ENCODE measurements around the gene SPATS2L. TPM values are rescaled to one million over a fixed set of nuclear protein-coding genes. Genes with fewer than 3 reads are reported as not detected.

SPATS2L gene
- total and polyA plus RNA-seq, 2 of the 13 experiments (the other 11 are each of a cell fraction or from before 2014, with no cell fraction given), result 154 to 212 TPM

DNA sequence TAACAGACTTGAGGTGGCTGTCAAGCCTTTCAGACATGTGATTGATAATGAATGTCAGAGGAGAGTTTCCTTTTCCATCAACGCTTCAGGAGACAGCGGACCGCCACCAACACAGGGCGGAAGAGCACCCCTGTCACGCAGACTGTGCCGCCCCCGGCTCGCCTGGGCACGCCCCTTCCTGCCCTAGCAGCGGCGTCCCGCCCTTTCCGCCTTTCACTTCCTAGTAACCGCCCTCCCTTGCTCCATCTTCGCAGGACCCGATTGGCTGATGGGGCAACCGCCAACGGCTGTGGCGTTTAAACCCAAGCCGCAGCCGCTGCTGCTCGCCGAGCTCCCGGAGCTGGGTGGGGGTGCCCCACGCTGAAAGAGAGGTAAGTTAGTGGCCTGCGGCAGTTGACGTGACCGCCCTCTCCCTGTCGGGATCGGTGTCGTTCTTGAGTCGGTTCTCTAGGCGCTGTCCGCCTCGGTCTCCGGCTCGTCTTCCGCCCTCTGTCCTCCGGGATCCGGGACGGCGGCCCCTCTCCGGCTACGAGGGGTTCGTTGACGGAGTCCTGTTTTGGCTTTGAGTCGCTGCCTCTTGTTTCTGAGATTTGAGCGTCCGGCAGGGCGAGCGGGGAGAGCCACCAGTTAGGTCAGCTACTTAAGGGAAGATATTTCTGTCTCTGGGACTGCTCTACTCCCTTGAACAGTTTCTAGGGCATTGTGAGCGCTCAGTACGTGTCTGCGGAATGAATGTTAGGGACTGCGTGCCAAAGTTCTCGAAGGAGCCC lies 219.6 kb downstream of the SPATS2L start, which contains the start of gene SGO2 (continued):
- TF ChIP-seq TP53 (CRISPR knock-in tag; conservative IDR thresholded peaks at IDR 0.05) (0 out of 2 replicates have a peak, but pooled peaks have one; percentile 43), ZFP90 (CRISPR knock-in tag; IDR thresholded peaks at IDR 0.05; ENCODE audit: borderline replicate concordance) (peak; percentile 69), KLF16 (CRISPR knock-in tag; IDR thresholded peaks at IDR 0.05) (peak; percentile 46 to 99; a peak in 2 of 4 replicates), TFDP2 (CRISPR knock-in tag; IDR thresholded peaks at IDR 0.05) (peak; percentile 100), ZNF563 (CRISPR knock-in tag; IDR thresholded peaks at IDR 0.05) (no peak), MTF1 (CRISPR knock-in tag; IDR thresholded peaks at IDR 0.05) (no peak), ZNF777 (CRISPR knock-in tag; IDR thresholded peaks at IDR 0.05) (peak; percentile 55; the same call in 1 of the 2 replicates), TSC22D2 (CRISPR knock-in tag; IDR thresholded peaks at IDR 0.05; ENCODE audit: borderline replicate concordance) (no peak), UBTF (CRISPR knock-in tag; IDR thresholded peaks at IDR 0.05) (peak; percentile 85), ZNF75D (CRISPR knock-in tag; IDR thresholded peaks at IDR 0.05; ENCODE audit: borderline replicate concordance) (no peak), SIN3B (IDR thresholded peaks at IDR 0.05; ENCODE audit: low read length) (peak; percentile 95), FOXA1 (IDR thresholded peaks at IDR 0.05) (no peak), FOXA1 (CRISPR knock-in tag; IDR thresholded peaks at IDR 0.05) (no peak; the same call in 1 of the 2 replicates), ZNF101 (CRISPR knock-in tag; IDR thresholded peaks at IDR 0.05; ENCODE audit: borderline replicate concordance, low read depth) (no peak), NFYB (CRISPR knock-in tag; IDR thresholded peaks at IDR 0.05) (peak; percentile 91), SRSF4 (IDR thresholded peaks at IDR 0.05; ENCODE audit: low read depth, low read length, poor library complexity, severe bottlenecking) (no peak), ZNF660 (CRISPR knock-in tag; IDR thresholded peaks at IDR 0.05; ENCODE audit: borderline replicate concordance, low read depth) (no peak), HMGA1 (CRISPR knock-in tag; conservative IDR thresholded peaks at IDR 0.05) (no peak), MLLT10 (CRISPR knock-in tag; IDR thresholded peaks at IDR 0.05) (no peak), NPAS2 (CRISPR knock-in tag; IDR thresholded peaks at IDR 0.05; ENCODE audit: borderline replicate concordance) (no peak), JUN (CRISPR knock-in tag; IDR thresholded peaks at IDR 0.05) (peak; percentile 73), ESRRA (CRISPR knock-in tag; IDR thresholded peaks at IDR 0.05; ENCODE audit: low read depth) (peak; percentile 53; the same call in 1 of the 2 replicates)
- TF ChIP-seq, protein P1, sequence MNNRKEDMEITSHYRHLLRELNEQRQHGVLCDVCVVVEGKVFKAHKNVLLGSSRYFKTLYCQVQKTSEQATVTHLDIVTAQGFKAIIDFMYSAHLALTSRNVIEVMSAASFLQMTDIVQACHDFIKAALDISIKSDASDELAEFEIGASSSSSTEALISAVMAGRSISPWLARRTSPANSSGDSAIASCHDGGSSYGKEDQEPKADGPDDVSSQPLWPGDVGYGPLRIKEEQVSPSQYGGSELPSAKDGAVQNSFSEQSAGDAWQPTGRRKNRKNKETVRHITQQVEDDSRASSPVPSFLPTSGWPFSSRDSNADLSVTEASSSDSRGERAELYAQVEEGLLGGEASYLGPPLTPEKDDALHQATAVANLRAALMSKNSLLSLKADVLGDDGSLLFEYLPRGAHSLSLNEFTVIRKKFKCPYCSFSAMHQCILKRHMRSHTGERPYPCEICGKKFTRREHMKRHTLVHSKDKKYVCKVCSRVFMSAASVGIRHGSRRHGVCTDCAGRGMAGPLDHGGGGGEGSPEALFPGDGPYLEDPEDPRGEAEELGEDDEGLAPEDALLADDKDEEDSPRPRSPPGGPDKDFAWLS (CRISPR knock-in tag; IDR thresholded peaks at IDR 0.05; ENCODE audit: borderline replicate concordance), result peak; percentile 4; the same call in 1 of the 2 replicates
- TF ChIP-seq, protein P2, sequence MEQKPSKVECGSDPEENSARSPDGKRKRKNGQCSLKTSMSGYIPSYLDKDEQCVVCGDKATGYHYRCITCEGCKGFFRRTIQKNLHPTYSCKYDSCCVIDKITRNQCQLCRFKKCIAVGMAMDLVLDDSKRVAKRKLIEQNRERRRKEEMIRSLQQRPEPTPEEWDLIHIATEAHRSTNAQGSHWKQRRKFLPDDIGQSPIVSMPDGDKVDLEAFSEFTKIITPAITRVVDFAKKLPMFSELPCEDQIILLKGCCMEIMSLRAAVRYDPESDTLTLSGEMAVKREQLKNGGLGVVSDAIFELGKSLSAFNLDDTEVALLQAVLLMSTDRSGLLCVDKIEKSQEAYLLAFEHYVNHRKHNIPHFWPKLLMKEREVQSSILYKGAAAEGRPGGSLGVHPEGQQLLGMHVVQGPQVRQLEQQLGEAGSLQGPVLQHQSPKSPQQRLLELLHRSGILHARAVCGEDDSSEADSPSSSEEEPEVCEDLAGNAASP (CRISPR knock-in tag; IDR thresholded peaks at IDR 0.05; ENCODE audit: borderline replicate concordance), result peak; percentile 57
